Body of pancreas (tissue), 4 donors: ENCODE measurements around the gene PLPP4.

Experiments used
- CTCF ChIP-seq, 7 experiments: fragments of 450-650 bp in 4 of 7; fragments of 200-600 bp in 3 of 7; sonication (generic) in 3 of 7; IDR thresholded peaks; one replicate each; pipeline ENCODE4 v1.5.1; 2016 to 2019; ENCODE audit warnings: antibody characterized with exemption in 7 of 7
- POLR2A ChIP-seq, 3 donors: fragments of 450-650 bp; IDR thresholded peaks; one replicate each; pipeline ENCODE4 v1.6.1; 2016; ENCODE audit warnings: antibody characterized with exemption in 3 of 3, mild to moderate bottlenecking in 2 of 3

DNA sequence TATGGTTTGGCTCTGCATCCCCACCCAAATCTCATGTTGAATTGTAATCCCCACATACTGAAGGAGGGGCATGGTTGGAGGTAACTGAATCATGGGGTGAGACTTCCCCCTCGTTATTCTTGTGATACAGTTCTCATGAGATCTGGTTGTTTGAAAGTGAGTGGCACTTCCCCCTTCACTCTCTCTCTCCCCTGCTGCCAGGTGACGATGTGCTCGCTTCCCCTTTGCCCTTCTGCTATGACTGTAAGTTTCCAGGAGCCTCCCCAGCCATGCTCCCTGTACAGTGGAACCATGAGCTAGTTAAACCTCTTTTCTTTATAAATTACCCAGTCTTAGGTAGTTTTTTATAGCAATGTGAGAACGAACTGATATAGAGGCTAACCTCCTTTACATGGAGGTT, 16.6 kb downstream of the PLPP4 start:
- TF ChIP-seq CTCF (IDR thresholded peaks at IDR 0.05) (no peak), POLR2A (IDR thresholded peaks at IDR 0.05) (no peak)
